Suppressor macrophage treated with lipopolysaccharide for 1 hour (primary cell): ENCODE measurements around the gene MTERF4.

Experiments used
- DNase-seq, 3 donors: peaks; one replicate each; pipeline ENCODE4 v3.0.0-alpha.2; 2020 to 2022

Gene MTERF4

DNA sequence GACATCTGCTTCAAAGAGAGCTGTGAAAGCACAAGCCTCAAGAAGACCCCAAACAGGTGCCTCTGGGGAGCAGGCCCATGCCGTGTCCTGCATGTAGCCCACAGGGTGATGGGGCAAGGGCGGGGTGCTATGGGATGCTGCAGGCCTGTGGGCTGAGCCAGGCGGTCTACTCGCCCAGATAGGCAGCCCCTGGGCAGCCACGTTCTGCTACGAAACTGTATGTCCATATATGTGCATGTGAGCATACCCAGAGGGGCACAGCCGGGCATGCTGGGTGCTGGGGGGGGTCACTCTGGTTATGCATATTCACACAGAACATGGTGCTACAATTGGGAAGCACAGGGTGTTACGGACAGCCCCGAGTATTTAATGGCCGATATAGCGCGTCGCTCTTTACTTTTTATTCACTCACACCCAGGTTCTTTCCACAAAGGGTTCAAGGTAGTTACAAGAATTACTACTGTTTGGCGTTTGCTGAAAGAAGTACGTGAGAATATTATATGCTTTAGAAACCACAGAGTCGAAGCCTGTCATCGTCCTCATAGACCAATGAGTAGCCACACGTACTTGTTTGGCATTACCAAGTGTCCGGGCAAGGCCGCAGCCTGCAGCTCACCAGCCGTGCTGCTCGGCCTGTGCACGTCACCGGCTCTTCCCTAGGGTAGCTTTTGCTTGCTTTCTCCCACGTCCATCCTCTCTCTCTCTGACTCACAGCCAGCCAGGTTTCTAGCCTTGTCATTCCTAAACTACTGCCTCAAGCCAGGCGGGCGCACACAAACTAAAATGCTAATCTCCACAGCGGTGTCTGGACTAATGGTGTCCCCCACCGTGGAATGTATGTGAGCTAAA lies 14.4 kb downstream of the MTERF4 start:
- DNase-seq = no peak

- no peak for DNase-seq
Observed at GRCh38 chr2:241084856-241085444, 17.1 kb downstream of the MTERF4 start.

GRCh38 chr2:241083091-241083415 lies 19.0 kb downstream of the MTERF4 start:
- no peak for DNase-seq

GRCh38 chr2:241082341-241083090 lies 19.6 kb downstream of the MTERF4 start:
- no peak for DNase-seq

- no peak for DNase-seq
Observed at GRCh38 chr2:241081643-241082340, 20.3 kb downstream of the MTERF4 start.

GRCh38 chr2:241081190-241081642 lies 20.9 kb downstream of the MTERF4 start:
- DNase-seq = no peak

- no peak for DNase-seq
Observed at GRCh38 chr2:241080405-241081189, 21.5 kb downstream of the MTERF4 start.

DNA sequence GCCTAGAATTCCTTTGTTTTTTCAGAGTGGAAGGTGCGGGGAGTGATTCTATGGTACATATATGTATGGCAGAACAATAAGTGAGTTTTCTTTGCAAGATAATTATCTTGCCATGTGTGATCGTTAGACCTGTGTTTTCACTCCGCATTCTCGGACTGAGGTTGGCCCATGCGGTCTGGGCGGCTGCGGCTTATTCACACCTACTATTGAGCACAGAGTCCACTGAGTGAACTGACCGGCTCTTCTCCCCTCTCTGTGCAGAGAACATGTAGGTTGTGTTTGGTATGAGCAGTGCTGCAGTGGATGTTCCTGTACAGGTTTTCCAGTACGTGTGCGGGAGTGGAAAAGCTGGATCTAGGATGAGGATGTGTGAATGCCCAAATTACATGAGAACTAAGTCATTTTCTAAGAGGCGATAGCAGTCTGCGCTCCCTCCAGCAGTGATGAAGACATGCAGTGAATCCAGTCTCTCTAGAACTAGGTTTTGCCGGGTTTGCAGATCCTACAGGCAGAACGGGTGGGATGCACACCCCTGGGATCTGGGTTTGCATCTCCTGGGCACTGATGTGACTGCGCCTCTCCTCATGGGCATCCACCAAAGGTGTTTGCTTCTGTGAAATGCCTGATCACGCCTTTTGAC lies 27.1 kb downstream of the MTERF4 start:
- DNase-seq = no peak

DNA sequence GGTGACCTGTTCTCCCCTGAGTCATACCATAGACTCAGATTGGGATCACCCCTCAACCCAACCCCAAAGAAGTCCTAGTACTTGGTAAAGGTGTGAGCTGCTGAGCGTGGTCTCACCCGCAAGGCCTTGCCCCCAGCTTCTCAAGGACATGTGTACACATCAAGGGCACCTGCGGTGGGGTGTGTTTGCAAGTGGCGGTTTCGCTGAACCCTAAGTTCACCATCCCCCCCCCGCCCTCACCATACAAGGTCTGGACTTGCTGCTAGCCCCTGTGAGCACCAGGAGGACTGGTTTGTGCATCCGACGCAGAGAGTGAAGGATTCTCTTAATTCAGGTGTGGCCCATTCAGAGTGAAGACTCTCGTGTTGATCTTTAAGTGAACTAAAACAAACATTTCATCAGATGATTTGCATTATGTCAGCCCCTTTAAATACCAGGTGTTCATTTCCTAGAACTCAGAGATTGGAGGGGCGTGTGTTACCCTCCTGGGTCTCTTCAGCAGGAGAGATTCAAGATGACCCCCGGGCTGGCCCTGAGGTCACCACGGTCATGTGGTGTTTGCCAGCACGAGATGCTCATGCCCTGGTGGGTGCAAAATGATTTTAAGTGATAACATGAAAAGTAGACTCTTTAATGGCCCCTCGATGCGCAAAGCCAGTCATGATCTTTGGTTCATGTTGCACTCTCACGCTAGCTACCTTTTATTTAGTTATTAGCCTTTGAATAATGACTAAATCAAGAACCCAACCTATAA lies 27.8 kb downstream of the MTERF4 start:
- no peak for DNase-seq

DNA sequence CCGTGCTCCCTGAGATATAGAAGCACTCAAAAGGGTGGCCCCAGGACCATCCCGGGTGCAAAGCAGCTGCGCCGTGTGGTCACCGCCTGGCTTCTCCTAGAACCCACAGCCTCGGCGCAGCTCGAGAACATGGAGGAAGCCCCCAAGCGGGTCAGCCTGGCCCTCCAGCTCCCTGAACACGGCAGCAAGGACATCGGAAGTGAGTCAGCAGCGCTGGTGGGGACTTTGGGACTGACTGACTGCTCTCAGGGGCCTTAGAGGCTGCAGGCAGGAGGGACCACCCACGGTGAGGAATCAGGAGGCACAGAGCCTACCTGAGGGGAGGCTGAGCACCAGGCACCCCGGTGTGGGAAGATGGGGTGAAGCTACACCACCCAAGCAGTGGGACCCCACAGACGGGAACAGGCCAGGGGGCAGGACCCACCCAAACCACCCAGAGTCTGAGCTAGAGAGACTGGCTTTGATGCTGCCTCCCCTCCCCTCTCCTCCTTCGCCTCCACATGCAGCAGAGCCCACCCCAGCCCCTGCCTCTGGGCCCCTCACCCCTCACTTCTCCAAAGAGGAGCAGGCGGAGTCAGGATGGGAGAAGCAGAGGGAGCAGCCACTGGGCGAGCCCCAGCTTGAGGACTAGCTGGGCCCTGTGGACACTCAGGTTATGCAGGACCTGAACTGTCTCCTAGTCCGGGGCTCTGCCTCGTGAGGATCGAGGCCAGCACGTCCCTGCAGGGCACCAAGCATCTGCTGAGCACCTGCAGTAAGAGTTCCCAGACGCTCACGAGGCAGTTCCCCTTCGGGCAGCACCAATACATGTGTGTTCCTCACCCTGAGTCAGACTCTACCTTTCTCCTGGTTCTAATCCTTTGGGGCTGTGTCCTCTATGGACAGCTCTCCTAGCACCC lies 28.7 kb downstream of the MTERF4 start:
- no peak for DNase-seq

GRCh38 chr2:241072553-241073165 lies 29.4 kb downstream of the MTERF4 start:
- no peak for DNase-seq

GRCh38 chr2:241072151-241072550 lies 29.9 kb downstream of the MTERF4 start:
- DNase-seq = no peak

- DNase-seq = no peak
Observed at GRCh38 chr2:241071677-241072111, 30.4 kb downstream of the MTERF4 start.

GRCh38 chr2:241070811-241071676 lies 31.0 kb downstream of the MTERF4 start:
- DNase-seq = no peak

GRCh38 chr2:241070361-241070760 lies 31.7 kb downstream of the MTERF4 start:
- DNase-seq = no peak

DNA sequence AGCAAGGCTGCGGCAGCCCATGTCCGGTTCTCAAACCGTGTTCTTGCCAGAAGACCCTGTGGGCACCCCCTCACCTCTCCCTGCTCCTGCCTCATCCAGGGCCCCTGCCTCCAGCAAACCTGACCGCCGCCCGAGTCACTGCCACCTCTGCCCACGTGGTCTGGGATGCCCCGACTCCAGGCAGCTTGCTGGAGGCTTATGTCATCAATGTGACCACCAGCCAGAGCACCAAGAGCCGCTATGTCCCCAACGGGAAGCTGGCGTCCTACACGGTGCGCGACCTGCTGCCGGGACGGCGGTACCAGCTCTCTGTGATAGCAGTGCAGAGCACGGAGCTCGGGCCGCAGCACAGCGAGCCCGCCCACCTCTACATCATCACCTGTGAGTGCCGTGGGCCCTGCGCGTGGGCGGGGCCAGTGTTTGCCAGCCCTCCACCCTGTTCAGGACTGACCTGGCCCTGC lies 32.2 kb downstream of the MTERF4 start:
- no peak for DNase-seq

DNA sequence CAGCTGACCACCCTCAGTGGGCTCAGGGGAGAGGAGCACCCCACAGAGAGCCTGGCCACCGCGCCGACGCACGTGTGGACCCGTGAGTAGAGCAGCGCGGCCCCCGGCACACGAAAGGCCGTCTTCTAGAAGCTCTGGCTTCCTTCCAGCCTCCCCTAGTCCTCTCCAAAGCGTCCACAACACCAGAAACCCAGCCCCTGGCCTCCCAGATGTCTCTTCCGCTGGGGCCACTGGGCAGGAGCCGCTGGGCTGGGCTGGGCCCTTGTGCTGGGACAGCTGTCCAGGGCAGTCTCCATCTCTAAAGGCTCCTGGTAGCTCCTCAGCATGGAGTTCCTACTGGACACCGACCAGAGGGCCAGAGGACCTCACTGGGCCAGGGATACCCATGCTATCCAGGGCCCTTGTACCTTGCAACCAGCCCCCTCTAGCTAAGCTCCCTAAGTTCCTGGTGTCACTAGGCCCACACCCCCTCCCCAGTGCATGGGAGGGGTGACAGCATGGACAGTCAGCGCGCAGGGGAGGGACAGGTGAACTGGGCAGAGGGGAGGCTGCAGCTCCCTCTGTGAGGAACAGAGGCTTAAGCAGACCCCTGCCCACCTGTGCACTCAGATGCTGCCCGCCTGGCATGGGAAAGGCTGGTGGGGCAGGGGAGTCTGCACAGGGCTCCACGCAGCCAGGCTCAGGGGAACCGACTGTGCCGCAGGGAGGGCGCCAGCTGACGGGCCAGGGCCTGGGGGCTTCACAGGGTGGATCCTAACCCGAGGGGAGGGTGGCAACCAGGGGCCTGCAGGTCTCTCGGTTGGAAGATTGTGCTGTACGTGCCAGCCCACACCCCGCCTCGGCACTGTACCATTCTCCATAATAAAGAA lies 32.9 kb downstream of the MTERF4 start:
- DNase-seq = no peak
